Hepatocyte (in vitro differentiated cells): ENCODE data around the gene CP. TPM values are rescaled to one million over a fixed set of nuclear protein-coding genes. Genes with fewer than 3 reads are reported as not detected.

Experiments used
- DNase-seq: peaks from one replicate; pipeline ENCODE4 v3.0.0-alpha.2; 2016; ENCODE audit warnings: low spot score
- H2AFZ ChIP-seq: fragments of 200-600 bp; sonication (generic); 2 replicates; pipeline ENCODE4 v1.6.0; 2016; ENCODE audit warnings: antibody characterized with exemption, mild to moderate bottlenecking
- H3K27ac ChIP-seq: fragments of 200-600 bp; sonication (generic); 2 replicates; pipeline ENCODE4 v1.5.1; 2016; ENCODE audit warnings: mild to moderate bottlenecking
- H3K27me3 ChIP-seq: fragments of 200-600 bp; sonication (generic); 2 replicates; pipeline ENCODE4 v1.6.1; 2016
- H3K36me3 ChIP-seq: fragments of 200-600 bp; sonication (generic); replicated peaks from 2 replicates; pipeline ENCODE4 v1.5.1; 2016; ENCODE audit warnings: low read depth; ENCODE audit not compliant: insufficient read depth
- H3K4me1 ChIP-seq: fragments of 200-600 bp; sonication (generic); 2 replicates; pipeline ENCODE4 v1.5.1; 2016; ENCODE audit warnings: mild to moderate bottlenecking, moderate library complexity; ENCODE audit not compliant: insufficient read depth
- H3K4me2 ChIP-seq: fragments of 200-600 bp; sonication (generic); 2 replicates; pipeline ENCODE4 v1.6.0; 2016
- H3K4me3 ChIP-seq: fragments of 200-600 bp; sonication (generic); 2 replicates; pipeline ENCODE4 v1.5.1; 2016; ENCODE audit warnings: mild to moderate bottlenecking
- H3K79me2 ChIP-seq: fragments of 200-600 bp; sonication (generic); 2 replicates; pipeline ENCODE4 v1.6.0; 2017; ENCODE audit warnings: mild to moderate bottlenecking
- H3K9me2 ChIP-seq: fragments of 200-600 bp; sonication (generic); replicated peaks from 2 replicates; pipeline ENCODE4 v1.6.0; 2017; ENCODE audit warnings: mild to moderate bottlenecking; ENCODE audit not compliant: insufficient read depth
- H3K9me3 ChIP-seq: fragments of 200-600 bp; sonication (generic); 2 replicates; pipeline ENCODE4 v1.5.1; 2016; ENCODE audit warnings: low read depth, mild to moderate bottlenecking
- H4K20me1 ChIP-seq: fragments of 200-600 bp; sonication (generic); 2 replicates; pipeline ENCODE4 v1.6.0; 2016; ENCODE audit warnings: mild to moderate bottlenecking; ENCODE audit not compliant: insufficient read depth, poor library complexity, severe bottlenecking
- EZH2 ChIP-seq: fragments of 200-600 bp; sonication (generic); IDR thresholded peaks from 2 replicates; pipeline ENCODE4 v1.6.1; 2016; ENCODE audit warnings: antibody characterized with exemption, mild to moderate bottlenecking, borderline replicate concordance
- EZH2phosphoT487 ChIP-seq: fragments of 200-600 bp; sonication (generic); IDR thresholded peaks from one replicate; pipeline ENCODE4 v1.6.1; 2018; ENCODE audit warnings: antibody characterized with exemption, mild to moderate bottlenecking, low read depth, moderate library complexity; ENCODE audit not compliant: unreplicated experiment, severe bottlenecking
- WGBS: methylation state at CpG from one replicate; pipeline ENCODE4 v1.1.6; 2016; ENCODE audit warnings: low lambda C conversion rate; ENCODE audit errors: missing lambda C conversion rate; 5-methylcytosine and 5-hydroxymethylcytosine counted together
- polyA plus RNA-seq: library from polyadenylated mRNA; unstranded; fragments of >200 nt; fragmentation: Nextera tagmentation; extraction: Ambion mirVana; gene quantifications from 2 replicates; pipeline ENCODE4 v1.2.1, GENCODE V29; 2016
- total RNA-seq: library from RNA; depleted of rRNA; stranded (reverse); fragments of >200 nt; gene quantifications from 2 replicates; pipeline ENCODE4 v1.2.3, GENCODE V29; 2014
- TF ChIP-seq, protein P1 (sequence below): fragments of 200-600 bp; sonication (generic); IDR thresholded peaks from 2 replicates; pipeline ENCODE4 v1.5.1; 2016; ENCODE audit warnings: antibody characterized with exemption, mild to moderate bottlenecking; ENCODE audit not compliant: poor library complexity

CP gene
- total and polyA plus RNA-seq, 2 experiments from 2014 or later, result 6.5 to 26.4 TPM

DNA sequence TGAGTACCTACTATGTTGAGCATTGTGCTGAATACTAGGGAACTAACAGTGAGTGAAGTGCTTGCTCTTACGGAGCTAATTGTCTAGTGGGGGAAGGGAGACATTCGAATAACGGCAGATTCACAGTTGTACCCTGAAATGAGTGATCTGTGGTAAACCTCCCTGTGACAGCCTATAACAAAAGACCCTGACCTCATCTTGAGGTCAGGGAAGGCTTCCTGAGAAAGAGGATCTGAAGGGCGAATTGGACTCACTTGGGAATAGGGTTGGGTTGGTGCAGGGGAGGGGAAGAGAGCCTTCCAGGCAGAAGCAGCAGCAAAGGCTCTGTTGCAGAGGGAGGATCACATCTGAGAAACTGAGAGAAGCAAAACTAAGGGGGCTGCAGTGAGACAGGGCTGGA, 78.9 kb downstream of the CP start:
- Histone ChIP-seq H3K36me3 (no peaks in the 10 kb centered on the region), H3K9me2 (no peaks in the 10 kb centered on the region), H3K4me2 (no peak overlapping the region), H3K79me2 (peaks cover 2% of the 10 kb centered on the region), H3K27me3 (no peaks in the 10 kb centered on the region), H4K20me1 (no peaks in the 10 kb centered on the region), H3K4me1 (no peaks in the 10 kb centered on the region), H3K27ac (no peak overlapping the region), H3K4me3 (no peak overlapping the region), H2AFZ (no peak overlapping the region), H3K9me3 (no peaks in the 10 kb centered on the region)
- TF ChIP-seq EZH2 (no peak), EZH2phosphoT487 (no peak)
- TF ChIP-seq, protein P1, sequence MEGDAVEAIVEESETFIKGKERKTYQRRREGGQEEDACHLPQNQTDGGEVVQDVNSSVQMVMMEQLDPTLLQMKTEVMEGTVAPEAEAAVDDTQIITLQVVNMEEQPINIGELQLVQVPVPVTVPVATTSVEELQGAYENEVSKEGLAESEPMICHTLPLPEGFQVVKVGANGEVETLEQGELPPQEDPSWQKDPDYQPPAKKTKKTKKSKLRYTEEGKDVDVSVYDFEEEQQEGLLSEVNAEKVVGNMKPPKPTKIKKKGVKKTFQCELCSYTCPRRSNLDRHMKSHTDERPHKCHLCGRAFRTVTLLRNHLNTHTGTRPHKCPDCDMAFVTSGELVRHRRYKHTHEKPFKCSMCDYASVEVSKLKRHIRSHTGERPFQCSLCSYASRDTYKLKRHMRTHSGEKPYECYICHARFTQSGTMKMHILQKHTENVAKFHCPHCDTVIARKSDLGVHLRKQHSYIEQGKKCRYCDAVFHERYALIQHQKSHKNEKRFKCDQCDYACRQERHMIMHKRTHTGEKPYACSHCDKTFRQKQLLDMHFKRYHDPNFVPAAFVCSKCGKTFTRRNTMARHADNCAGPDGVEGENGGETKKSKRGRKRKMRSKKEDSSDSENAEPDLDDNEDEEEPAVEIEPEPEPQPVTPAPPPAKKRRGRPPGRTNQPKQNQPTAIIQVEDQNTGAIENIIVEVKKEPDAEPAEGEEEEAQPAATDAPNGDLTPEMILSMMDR, result no peak
- DNase-seq, result no peak
- WGBS, result 94% methylated on average over 4 of the region's 4 CpGs

DNA sequence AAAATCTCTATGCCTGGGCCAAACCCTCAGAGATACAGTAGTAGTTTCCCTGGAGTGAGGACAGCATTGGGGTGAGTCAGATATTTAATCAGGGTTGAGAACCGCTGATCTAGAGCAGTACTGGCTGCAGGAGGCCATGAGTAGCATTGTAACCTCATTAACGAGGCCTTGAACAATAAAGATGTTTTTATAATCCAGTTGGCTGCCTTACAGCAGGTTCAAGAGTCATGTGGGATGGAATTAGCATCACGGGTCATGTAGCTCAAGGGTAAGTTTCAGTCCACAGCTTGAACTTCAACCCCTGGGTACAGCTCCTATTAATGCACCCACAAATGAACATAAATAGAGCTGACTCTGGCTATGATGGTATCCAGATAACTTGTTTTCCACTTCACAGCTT, 87.1 kb downstream of the CP start:
- Histone ChIP-seq H3K9me3 (no peaks in the 10 kb centered on the region), H3K4me3 (no peak overlapping the region), H3K9me2 (no peaks in the 10 kb centered on the region), H2AFZ (no peak overlapping the region), H3K27ac (peak overlapping the region; percentile 17), H3K36me3 (no peaks in the 10 kb centered on the region), H3K27me3 (no peaks in the 10 kb centered on the region), H3K79me2 (peaks cover 68% of the 10 kb centered on the region), H4K20me1 (no peaks in the 10 kb centered on the region), H3K4me1 (peaks cover 18% of the 10 kb centered on the region), H3K4me2 (no peak overlapping the region)
- 75% methylated on average over 3 of the region's 3 CpGs for WGBS
- peak; percentile 17 for DNase-seq
- TF ChIP-seq EZH2phosphoT487 (no peak), EZH2 (no peak)
- TF ChIP-seq, protein P1, result no peak

DNA sequence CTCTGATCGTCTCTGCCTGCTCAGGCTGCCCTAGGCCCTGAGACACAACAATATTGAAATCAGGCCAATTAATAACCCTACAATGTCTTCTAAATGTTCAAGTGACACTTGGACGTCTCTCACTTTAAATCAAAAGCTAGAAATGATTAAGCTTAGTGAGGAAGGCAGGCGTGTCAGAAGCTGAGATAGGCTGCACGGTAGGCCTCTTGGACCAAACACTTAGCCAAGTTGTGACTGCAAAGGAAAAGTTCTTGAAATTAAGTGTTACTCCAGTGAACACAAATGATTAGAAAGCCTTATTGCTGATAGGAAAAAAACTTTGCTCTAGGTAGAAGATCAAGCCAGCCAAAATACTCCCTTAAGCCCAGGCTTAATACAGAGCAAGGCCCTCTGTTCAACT, 90.0 kb downstream of the CP start:
- Histone ChIP-seq H3K9me3 (no peaks in the 10 kb centered on the region), H3K36me3 (no peaks in the 10 kb centered on the region), H3K4me3 (no peak overlapping the region), H3K79me2 (peaks cover 62% of the 10 kb centered on the region), H3K27me3 (no peaks in the 10 kb centered on the region), H3K4me2 (peak overlapping the region; percentile 82), H4K20me1 (no peaks in the 10 kb centered on the region), H3K4me1 (peaks cover 18% of the 10 kb centered on the region), H2AFZ (no peak overlapping the region), H3K27ac (peak overlapping the region; percentile 28), H3K9me2 (no peaks in the 10 kb centered on the region)
- 72% methylated on average over 4 of the region's 4 CpGs for WGBS
- DNase-seq, result no peak
- TF ChIP-seq EZH2 (no peak), EZH2phosphoT487 (no peak)
- TF ChIP-seq, protein P1, result no peak
